GM10266 (cell line): ENCODE results near the gene RNFT2.

ENCODE experiments used
- DNase-seq: peaks from one replicate; pipeline ENCODE4 v3.0.0; 2012; ENCODE audit errors: extremely low spot score
- CTCF ChIP-seq: IDR thresholded peaks from 2 replicates; pipeline ENCODE4 v1.5.1; 2012; ENCODE audit warnings: mild to moderate bottlenecking, low read depth; ENCODE audit not compliant: control insufficient read depth, insufficient read depth; ENCODE audit errors: missing control alignments

Gene RNFT2

DNA sequence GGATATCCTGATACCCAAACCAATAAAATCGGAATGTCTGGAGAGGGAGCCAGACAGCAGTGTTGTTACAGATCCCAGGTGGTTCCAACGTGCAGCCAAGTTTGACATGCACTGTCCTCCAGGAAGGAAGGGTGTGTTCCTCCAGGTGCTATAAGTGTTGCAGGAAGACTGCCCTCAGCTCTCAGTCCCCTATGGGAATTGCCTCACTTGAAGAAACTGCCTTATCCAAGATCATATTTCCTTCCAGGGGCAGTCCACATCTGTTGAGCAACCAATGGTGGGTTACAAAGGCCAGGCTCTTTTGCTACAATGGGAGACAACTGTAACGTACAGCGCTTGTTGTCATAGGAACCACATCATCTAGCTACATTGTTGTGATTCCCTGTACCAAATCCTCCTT, 159.4 kb downstream of the RNFT2 start:
- no peak for TF ChIP-seq CTCF
- DNase-seq: no peak

GRCh38 chr12:116898669-116899068, 160.6 kb downstream of the RNFT2 start:
- no peak for TF ChIP-seq CTCF
- no peak for DNase-seq

DNA sequence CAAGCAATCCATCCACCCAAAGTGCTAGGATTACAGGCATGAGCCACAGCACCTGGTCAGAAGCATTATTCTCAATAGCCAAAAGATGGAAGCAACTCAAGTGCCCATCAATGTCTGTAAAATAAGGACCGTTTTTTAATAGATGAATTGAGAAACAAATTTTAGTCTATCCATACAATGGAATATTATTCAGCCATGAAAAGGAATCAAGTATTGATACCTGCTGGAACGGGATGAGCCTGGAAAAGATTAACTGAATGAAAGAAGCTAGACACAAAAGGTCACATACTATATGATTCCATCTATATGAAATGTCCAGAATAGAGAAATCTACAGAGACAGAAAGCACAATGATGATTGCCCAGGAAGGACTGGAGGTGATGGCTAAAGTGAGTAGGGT, 163.5 kb downstream of the RNFT2 start:
- TF ChIP-seq CTCF: no peak
- DNase-seq: no peak
